SK-N-SH treated with all-trans-retinoic acid at 6 μM for 48 hours (cell line): ENCODE measurements around the gene TOR2A.

ENCODE experiments used
- ATAC-seq: fragments of 200-7000 bp; cut with Tn5 transposase; 3 replicates; pipeline ENCODE4 v1.9.1; 2020; ENCODE audit warnings: mild to moderate bottlenecking, moderate library complexity
- ARNTL ChIP-seq: fragments of 450-650 bp; formaldehyde crosslinking; IDR thresholded peaks from 2 replicates; pipeline ENCODE4 v1.5.0; 2020; ENCODE audit warnings: low read depth, mild to moderate bottlenecking, moderate library complexity, borderline replicate concordance
- BACH2 ChIP-seq: fragments of 250-450 bp; sonication (Bioruptor Pico); IDR thresholded peaks from 2 replicates; pipeline ENCODE4 v1.9.0; 2021; ENCODE audit warnings: mild to moderate bottlenecking, borderline replicate concordance
- CSDC2 ChIP-seq: fragments of 250-450 bp; sonication (Bioruptor Pico); IDR thresholded peaks from 2 replicates; pipeline ENCODE4 v1.5.0; 2020; ENCODE audit warnings: mild to moderate bottlenecking, moderate library complexity
- GLIS3 ChIP-seq: fragments of 250-450 bp; sonication (Bioruptor Pico); IDR thresholded peaks from 2 replicates; pipeline ENCODE4 v1.5.0; 2020; ENCODE audit warnings: mild to moderate bottlenecking, moderate library complexity
- ISL1 ChIP-seq: fragments of 250-450 bp; sonication (Bioruptor Pico); IDR thresholded peaks from 2 replicates; pipeline ENCODE4 v2.1.2; 2022; ENCODE audit warnings: mild to moderate bottlenecking, moderate library complexity
- OSR1 ChIP-seq: fragments of 250-450 bp; sonication (Bioruptor Pico); IDR thresholded peaks from 2 replicates; pipeline ENCODE4 v1.8.0; 2022; ENCODE audit warnings: moderate library complexity, mild to moderate bottlenecking, inconsistent platforms
- PPARA ChIP-seq: fragments of 250-450 bp; sonication (Bioruptor Pico); IDR thresholded peaks from 2 replicates; pipeline ENCODE4 v1.5.0; 2020; ENCODE audit warnings: mild to moderate bottlenecking, borderline replicate concordance
- RARB ChIP-seq: fragments of 250-450 bp; sonication (Bioruptor Pico); IDR thresholded peaks from 2 replicates; pipeline ENCODE4 v1.8.0; 2021; ENCODE audit warnings: mild to moderate bottlenecking, moderate library complexity
- SNAI2 ChIP-seq: fragments of 250-450 bp; sonication (Bioruptor Pico); IDR thresholded peaks from 2 replicates; pipeline ENCODE4 v1.5.0; 2020; ENCODE audit warnings: mild to moderate bottlenecking, moderate library complexity
- TCF4 ChIP-seq: fragments of 250-450 bp; sonication (Bioruptor Pico); IDR thresholded peaks from 2 replicates; pipeline ENCODE4 v1.8.0; 2021; ENCODE audit warnings: mild to moderate bottlenecking, moderate library complexity, borderline replicate concordance
- TOX ChIP-seq: fragments of 250-450 bp; sonication (Bioruptor Pico); IDR thresholded peaks from 2 replicates; pipeline ENCODE4 v1.8.0; 2021; ENCODE audit warnings: mild to moderate bottlenecking, moderate library complexity, borderline replicate concordance
- ZC3H10 ChIP-seq: fragments of 250-450 bp; sonication (Bioruptor Pico); IDR thresholded peaks from 2 replicates; pipeline ENCODE4 v1.5.1; 2021; ENCODE audit warnings: mild to moderate bottlenecking, moderate library complexity
- ZFP3 ChIP-seq: fragments of 250-450 bp; sonication (Bioruptor Pico); IDR thresholded peaks from 2 replicates; pipeline ENCODE4 v1.5.0; 2020; ENCODE audit warnings: mild to moderate bottlenecking, moderate library complexity
- ZFP30 ChIP-seq: fragments of 450-650 bp; formaldehyde crosslinking; IDR thresholded peaks from 2 replicates; pipeline ENCODE4 v1.5.0; 2022; ENCODE audit warnings: mild to moderate bottlenecking, moderate library complexity
- ZNF565 ChIP-seq: fragments of 450-650 bp; formaldehyde crosslinking; conservative IDR thresholded peaks from 2 replicates; pipeline ENCODE4 v1.5.0; 2020; ENCODE audit warnings: low read depth, mild to moderate bottlenecking, moderate library complexity
- ZNF70 ChIP-seq: fragments of 450-650 bp; formaldehyde crosslinking; IDR thresholded peaks from 2 replicates; pipeline ENCODE4 v1.5.0; 2020; ENCODE audit warnings: mild to moderate bottlenecking, moderate library complexity
- ZNF8 ChIP-seq: fragments of 450-650 bp; formaldehyde crosslinking; IDR thresholded peaks from 2 replicates; pipeline ENCODE4 v1.5.0; 2020; ENCODE audit warnings: mild to moderate bottlenecking, moderate library complexity
- TF ChIP-seq, protein P1 (sequence below): fragments of 250-450 bp; sonication (Bioruptor Pico); IDR thresholded peaks from 2 replicates; pipeline ENCODE4 v1.5.1; 2021; ENCODE audit warnings: mild to moderate bottlenecking, moderate library complexity
- TF ChIP-seq, protein P2 (sequence below): fragments of 250-450 bp; sonication (Bioruptor Pico); IDR thresholded peaks from 2 replicates; pipeline ENCODE4 v1.5.0; 2020; ENCODE audit warnings: mild to moderate bottlenecking, moderate library complexity
- TF ChIP-seq, protein P3 (sequence below): fragments of 250-450 bp; sonication (Bioruptor Pico); IDR thresholded peaks from 2 replicates; pipeline ENCODE4 v1.8.0; 2020; ENCODE audit warnings: mild to moderate bottlenecking, moderate library complexity, borderline replicate concordance
- TF ChIP-seq, protein P4 (sequence below): fragments of 250-450 bp; sonication (Bioruptor Pico); IDR thresholded peaks from 2 replicates; pipeline ENCODE4 v1.8.0; 2021; ENCODE audit warnings: low read depth, mild to moderate bottlenecking, moderate library complexity, borderline replicate concordance
- TF ChIP-seq, protein P5 (sequence below): fragments of 250-450 bp; sonication (Bioruptor Pico); IDR thresholded peaks from 2 replicates; pipeline ENCODE4 v1.5.1; 2020; ENCODE audit warnings: low read depth, mild to moderate bottlenecking, moderate library complexity

TOR2A gene

DNA sequence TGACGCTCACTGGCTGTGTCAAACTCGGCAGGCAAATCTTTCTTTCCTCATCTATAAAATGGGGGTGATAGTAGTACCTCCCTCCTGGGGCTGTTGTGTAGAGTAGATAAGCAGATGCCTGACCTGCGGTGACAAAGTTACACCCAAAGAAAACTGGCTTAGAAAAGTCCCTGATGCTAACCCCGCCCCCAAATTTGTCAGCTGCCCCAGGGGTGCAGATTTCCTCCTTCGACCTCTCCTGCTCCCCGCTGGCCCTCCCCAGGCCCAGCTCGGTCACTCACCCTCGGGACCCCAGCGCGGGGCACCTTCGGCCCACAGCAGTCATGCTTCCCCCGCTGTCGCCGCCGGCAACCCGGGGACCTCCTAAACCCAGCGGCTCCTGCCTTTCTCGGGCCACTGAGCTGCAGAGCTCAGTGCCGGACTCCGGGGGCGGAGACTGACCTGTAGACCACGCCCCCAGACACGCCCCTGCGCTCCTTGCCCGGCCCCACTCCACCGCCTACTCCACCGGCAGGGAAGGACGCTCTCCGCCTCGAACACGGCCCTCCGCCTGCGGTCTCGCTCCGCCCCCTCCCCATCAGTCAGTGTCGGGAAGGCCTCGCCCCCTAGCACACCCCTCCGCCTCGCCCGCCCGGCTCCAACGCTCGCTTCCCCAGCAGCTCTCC, 35.9 kb upstream of the TOR2A start:
- peak; percentile 98 for ATAC-seq

DNA sequence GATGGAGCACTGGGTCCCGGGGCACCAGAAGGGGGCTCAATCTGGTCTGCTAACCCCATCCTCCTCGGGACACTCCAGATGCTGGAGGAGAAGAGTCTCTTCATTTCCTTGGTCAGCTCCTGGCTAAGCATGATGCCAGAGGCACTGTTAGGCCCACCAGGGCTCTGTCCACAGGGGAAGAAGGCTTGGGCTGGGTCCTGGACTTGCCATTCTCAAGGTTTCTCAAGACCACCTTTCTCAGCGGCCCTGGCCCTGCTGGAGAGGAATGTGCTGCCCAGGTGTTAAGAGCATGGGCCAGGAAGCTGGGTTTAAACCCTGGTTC, 35.5 kb upstream of the TOR2A start:
- no peak for ATAC-seq

More for the DNA sequence above, 35.9 kb upstream of the TOR2A start:
- no peak for TF ChIP-seq ZNF8
- no peak for TF ChIP-seq RARB
- TF ChIP-seq ISL1 (CRISPR knock-in tag): no peak
- TF ChIP-seq ZNF70 (CRISPR knock-in tag): no peak
- TF ChIP-seq TCF4 (CRISPR knock-in tag): no peak
- TF ChIP-seq ZFP30 (CRISPR knock-in tag): no peak
- no peak for TF ChIP-seq ARNTL
- TF ChIP-seq, protein P1, sequence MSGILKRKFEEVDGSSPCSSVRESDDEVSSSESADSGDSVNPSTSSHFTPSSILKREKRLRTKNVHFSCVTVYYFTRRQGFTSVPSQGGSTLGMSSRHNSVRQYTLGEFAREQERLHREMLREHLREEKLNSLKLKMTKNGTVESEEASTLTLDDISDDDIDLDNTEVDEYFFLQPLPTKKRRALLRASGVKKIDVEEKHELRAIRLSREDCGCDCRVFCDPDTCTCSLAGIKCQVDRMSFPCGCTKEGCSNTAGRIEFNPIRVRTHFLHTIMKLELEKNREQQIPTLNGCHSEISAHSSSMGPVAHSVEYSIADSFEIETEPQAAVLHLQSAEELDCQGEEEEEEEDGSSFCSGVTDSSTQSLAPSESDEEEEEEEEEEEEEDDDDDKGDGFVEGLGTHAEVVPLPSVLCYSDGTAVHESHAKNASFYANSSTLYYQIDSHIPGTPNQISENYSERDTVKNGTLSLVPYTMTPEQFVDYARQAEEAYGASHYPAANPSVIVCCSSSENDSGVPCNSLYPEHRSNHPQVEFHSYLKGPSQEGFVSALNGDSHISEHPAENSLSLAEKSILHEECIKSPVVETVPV: no peak
- TF ChIP-seq ZC3H10 (CRISPR knock-in tag): no peak
- TF ChIP-seq PPARA (CRISPR knock-in tag): no peak
- no peak for TF ChIP-seq SNAI2 (CRISPR knock-in tag)
- no peak for TF ChIP-seq ZNF565
- TF ChIP-seq, protein P2, sequence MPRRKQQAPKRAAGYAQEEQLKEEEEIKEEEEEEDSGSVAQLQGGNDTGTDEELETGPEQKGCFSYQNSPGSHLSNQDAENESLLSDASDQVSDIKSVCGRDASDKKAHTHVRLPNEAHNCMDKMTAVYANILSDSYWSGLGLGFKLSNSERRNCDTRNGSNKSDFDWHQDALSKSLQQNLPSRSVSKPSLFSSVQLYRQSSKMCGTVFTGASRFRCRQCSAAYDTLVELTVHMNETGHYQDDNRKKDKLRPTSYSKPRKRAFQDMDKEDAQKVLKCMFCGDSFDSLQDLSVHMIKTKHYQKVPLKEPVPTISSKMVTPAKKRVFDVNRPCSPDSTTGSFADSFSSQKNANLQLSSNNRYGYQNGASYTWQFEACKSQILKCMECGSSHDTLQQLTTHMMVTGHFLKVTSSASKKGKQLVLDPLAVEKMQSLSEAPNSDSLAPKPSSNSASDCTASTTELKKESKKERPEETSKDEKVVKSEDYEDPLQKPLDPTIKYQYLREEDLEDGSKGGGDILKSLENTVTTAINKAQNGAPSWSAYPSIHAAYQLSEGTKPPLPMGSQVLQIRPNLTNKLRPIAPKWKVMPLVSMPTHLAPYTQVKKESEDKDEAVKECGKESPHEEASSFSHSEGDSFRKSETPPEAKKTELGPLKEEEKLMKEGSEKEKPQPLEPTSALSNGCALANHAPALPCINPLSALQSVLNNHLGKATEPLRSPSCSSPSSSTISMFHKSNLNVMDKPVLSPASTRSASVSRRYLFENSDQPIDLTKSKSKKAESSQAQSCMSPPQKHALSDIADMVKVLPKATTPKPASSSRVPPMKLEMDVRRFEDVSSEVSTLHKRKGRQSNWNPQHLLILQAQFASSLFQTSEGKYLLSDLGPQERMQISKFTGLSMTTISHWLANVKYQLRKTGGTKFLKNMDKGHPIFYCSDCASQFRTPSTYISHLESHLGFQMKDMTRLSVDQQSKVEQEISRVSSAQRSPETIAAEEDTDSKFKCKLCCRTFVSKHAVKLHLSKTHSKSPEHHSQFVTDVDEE (CRISPR knock-in tag): no peak
- no peak for TF ChIP-seq BACH2
- no peak for TF ChIP-seq OSR1 (CRISPR knock-in tag)
- TF ChIP-seq, protein P3, sequence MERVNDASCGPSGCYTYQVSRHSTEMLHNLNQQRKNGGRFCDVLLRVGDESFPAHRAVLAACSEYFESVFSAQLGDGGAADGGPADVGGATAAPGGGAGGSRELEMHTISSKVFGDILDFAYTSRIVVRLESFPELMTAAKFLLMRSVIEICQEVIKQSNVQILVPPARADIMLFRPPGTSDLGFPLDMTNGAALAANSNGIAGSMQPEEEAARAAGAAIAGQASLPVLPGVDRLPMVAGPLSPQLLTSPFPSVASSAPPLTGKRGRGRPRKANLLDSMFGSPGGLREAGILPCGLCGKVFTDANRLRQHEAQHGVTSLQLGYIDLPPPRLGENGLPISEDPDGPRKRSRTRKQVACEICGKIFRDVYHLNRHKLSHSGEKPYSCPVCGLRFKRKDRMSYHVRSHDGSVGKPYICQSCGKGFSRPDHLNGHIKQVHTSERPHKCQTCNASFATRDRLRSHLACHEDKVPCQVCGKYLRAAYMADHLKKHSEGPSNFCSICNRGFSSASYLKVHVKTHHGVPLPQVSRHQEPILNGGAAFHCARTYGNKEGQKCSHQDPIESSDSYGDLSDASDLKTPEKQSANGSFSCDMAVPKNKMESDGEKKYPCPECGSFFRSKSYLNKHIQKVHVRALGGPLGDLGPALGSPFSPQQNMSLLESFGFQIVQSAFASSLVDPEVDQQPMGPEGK (CRISPR knock-in tag): no peak
- TF ChIP-seq, protein P4, sequence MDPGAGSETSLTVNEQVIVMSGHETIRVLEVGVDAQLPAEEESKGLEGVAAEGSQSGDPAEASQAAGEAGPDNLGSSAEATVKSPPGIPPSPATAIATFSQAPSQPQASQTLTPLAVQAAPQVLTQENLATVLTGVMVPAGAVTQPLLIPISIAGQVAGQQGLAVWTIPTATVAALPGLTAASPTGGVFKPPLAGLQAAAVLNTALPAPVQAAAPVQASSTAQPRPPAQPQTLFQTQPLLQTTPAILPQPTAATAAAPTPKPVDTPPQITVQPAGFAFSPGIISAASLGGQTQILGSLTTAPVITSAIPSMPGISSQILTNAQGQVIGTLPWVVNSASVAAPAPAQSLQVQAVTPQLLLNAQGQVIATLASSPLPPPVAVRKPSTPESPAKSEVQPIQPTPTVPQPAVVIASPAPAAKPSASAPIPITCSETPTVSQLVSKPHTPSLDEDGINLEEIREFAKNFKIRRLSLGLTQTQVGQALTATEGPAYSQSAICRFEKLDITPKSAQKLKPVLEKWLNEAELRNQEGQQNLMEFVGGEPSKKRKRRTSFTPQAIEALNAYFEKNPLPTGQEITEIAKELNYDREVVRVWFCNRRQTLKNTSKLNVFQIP (CRISPR knock-in tag): no peak

DNA sequence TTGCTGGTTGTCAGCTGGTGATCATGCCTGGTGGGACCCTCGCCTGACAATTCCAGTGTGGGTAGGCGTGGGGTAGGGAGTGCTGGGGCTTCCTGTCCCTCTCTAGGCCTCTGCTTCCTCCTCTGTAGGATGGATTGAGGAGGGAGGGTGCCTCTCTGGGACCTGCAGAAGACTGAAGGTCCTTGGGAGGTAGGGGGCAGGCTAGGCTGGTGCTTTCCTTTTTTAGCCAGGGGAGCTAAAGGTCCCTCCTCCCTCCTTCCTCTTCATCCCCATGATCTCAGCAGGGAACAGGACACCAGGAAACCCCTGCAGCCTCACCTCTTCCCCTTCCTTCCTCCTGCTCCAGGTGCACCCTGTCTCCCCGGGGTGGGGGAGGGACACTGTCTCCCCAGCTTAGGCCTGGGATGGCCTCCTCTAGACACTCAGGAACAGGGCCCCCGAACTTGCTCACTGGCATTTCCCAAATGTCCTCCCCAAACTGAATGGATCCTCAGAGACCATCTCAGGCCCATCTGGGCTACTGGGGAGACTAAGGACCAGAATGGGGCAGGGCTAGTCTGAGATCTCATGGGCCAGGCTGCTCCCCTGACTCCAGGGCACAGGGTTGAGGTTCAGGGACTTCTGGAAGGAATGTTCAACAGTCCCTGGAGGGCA, 35.0 kb upstream of the TOR2A start:
- TF ChIP-seq ISL1 (CRISPR knock-in tag) (no peak), OSR1 (CRISPR knock-in tag) (no peak), TOX (CRISPR knock-in tag) (no peak), ZNF8 (no peak), ZNF70 (CRISPR knock-in tag) (no peak), ZFP3 (no peak), TCF4 (CRISPR knock-in tag) (no peak)
- TF ChIP-seq, protein P5, sequence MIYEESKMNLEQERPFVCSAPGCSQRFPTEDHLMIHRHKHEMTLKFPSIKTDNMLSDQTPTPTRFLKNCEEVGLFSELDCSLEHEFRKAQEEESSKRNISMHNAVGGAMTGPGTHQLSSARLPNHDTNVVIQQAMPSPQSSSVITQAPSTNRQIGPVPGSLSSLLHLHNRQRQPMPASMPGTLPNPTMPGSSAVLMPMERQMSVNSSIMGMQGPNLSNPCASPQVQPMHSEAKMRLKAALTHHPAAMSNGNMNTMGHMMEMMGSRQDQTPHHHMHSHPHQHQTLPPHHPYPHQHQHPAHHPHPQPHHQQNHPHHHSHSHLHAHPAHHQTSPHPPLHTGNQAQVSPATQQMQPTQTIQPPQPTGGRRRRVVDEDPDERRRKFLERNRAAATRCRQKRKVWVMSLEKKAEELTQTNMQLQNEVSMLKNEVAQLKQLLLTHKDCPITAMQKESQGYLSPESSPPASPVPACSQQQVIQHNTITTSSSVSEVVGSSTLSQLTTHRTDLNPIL (CRISPR knock-in tag): no peak
- no peak for ATAC-seq

More for the DNA sequence above, 35.5 kb upstream of the TOR2A start:
- TF ChIP-seq CSDC2 (CRISPR knock-in tag) (no peak), GLIS3 (CRISPR knock-in tag) (no peak), TOX (CRISPR knock-in tag) (no peak), ZFP3 (no peak), ZNF8 (no peak), ISL1 (CRISPR knock-in tag) (no peak), BACH2 (no peak), TCF4 (CRISPR knock-in tag) (no peak), ZFP30 (CRISPR knock-in tag) (no peak), ZNF70 (CRISPR knock-in tag) (no peak)
- TF ChIP-seq, protein P4 (CRISPR knock-in tag): no peak
